ENCODE results near the gene SCARF1.
A peak's percentile ranks its signal among the peaks of the same experiment; 100 is the strongest.

The SCARF1 gene

DNA sequence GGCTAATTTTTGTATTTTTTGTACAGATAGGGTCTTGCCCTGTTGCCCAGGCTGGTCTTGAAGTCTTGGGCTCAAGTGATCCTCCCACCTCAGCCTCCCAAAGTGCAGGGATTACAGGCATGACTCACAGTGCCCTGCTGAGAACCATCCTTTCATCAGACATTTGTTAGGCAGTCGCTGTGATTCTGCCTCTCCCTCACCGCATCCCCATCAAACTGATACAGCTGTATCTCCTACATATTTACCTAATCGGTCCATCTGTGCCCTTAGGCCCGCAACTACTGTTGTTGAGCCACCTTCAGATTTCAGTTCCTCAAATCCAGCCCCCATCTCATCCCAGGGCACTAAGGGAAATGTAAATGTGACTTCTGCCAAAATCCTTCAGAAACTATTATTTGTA is 14.9 kb downstream of the SCARF1 start:
- Histone ChIP-seq H3K9ac (ENCODE audit: insufficient read length, low read depth) (no peak overlapping the region), H3K9me3 (ENCODE audit: insufficient read depth, low read length) (no peaks in the 10 kb centered on the region), H3K4me1 (ENCODE audit: insufficient read depth, insufficient read length) (peaks cover 17% of the 10 kb centered on the region), H3K4me3 (ENCODE audit: insufficient read length, low read depth) (no peak overlapping the region), H3K27me3 (ENCODE audit: insufficient read depth, insufficient read length) (peaks cover 5% of the 10 kb centered on the region), H3K36me3 (ENCODE audit: insufficient read depth, insufficient read length, low read length) (no peaks in the 10 kb centered on the region)
- no peak for DNase-seq (ENCODE audit: low read depth, low spot score)
- TF ChIP-seq YY1 (IDR thresholded peaks at IDR 0.05; ENCODE audit: insufficient read depth, insufficient read length) = no peak
- TF ChIP-seq SUZ12 (IDR thresholded peaks at IDR 0.05; ENCODE audit: extremely low read depth, insufficient read depth, insufficient read length) = no peak
- no peak for TF ChIP-seq ZNF274 (IDR thresholded peaks at IDR 0.05; ENCODE audit: low read depth, low read length)

DNA sequence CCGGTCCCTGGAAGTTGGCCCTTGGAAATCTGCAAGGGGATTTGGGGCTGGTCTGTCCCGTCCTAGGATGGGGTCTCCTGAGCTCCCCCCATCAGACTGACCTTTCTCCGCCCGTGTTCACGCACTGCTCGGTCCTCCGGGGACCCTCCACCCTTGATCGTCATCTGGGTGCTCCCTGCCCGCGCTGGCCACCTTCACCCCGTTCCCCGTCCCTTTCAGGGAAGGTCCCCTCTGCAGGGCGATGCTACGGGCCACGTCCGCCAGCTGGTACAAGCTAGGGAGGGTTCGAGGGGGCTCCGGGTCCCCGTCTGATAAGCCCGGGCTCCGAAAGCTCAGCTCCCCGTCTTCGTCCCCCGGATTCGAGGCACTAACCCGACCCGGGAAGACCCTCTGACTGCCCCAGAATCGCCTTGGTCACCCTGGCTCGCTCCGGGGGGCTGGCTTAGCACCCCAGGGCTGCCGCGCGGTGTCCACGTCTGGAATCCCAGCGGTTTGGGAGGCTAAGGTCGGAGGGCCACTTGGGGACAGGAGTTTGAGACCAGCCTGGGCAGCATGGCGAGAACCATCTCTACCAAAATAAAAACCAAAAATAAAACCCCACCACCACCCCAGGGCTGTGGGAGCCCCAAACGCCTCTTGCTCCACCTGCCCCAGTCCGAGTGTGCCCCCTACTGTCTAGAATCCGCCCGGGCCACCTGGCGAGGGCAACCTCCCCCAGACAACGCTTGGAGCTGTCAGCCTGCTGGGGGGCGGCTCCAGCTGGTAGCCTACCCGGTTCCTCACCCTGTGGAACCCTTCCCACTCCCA is 15.8 kb downstream of the SCARF1 start:
- no peaks in the 10 kb centered on the region for H3K9me3 ChIP-seq (ENCODE audit: insufficient read depth, low read length)
- peak overlapping the region; percentile 57 for H3K4me3 ChIP-seq (ENCODE audit: insufficient read length, low read depth)
- no peak for TF ChIP-seq ZNF274 (IDR thresholded peaks at IDR 0.05; ENCODE audit: low read depth, low read length)
- TF ChIP-seq YY1 (IDR thresholded peaks at IDR 0.05; ENCODE audit: insufficient read depth, insufficient read length) = no peak
- no peak for TF ChIP-seq SUZ12 (IDR thresholded peaks at IDR 0.05; ENCODE audit: extremely low read depth, insufficient read depth, insufficient read length)
- peaks cover 22% of the 10 kb centered on the region for H3K4me1 ChIP-seq (ENCODE audit: insufficient read depth, insufficient read length)
- H3K27me3 ChIP-seq (ENCODE audit: insufficient read depth, insufficient read length) = peaks cover 5% of the 10 kb centered on the region
- H3K36me3 ChIP-seq (ENCODE audit: insufficient read depth, insufficient read length, low read length) = peaks cover 3% of the 10 kb centered on the region
- no peak for DNase-seq (ENCODE audit: low read depth, low spot score)
- peak overlapping the region; percentile 79 for H3K9ac ChIP-seq (ENCODE audit: insufficient read length, low read depth)

DNA sequence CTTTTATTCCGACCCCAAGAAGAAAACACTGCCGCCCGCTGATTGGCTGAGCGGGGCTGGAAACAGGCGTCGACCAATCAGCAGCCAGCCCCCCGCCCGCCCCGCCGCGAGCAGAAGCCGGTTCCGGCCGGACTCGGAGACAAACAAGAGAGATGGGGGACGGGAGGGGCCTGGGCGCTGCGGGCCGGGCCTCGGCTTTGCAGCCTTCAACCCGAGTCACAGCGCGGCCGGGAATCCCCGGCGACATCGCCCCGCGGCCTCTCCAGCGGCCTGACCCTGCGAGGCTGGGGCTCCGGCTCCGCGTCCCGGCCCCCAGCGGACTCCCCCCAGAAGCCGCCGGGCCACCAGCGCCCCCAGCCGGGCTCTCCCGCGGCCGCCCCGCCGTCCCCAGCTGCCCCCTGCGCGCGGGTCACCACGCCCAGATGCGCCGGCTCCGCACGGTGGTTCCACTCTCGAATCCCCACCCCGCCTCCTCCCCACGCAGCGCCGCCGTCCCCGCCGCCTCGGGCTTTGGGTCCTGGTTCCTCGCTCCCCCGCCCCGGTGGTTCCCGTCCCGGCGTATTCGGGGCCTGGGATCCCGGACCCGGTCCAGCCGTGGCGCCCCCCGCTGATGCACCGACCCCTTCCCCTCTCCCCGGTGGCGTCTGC is 16.6 kb downstream of the SCARF1 start:
- peak overlapping the region; percentile 57 for H3K4me3 ChIP-seq (ENCODE audit: insufficient read length, low read depth)

DNA sequence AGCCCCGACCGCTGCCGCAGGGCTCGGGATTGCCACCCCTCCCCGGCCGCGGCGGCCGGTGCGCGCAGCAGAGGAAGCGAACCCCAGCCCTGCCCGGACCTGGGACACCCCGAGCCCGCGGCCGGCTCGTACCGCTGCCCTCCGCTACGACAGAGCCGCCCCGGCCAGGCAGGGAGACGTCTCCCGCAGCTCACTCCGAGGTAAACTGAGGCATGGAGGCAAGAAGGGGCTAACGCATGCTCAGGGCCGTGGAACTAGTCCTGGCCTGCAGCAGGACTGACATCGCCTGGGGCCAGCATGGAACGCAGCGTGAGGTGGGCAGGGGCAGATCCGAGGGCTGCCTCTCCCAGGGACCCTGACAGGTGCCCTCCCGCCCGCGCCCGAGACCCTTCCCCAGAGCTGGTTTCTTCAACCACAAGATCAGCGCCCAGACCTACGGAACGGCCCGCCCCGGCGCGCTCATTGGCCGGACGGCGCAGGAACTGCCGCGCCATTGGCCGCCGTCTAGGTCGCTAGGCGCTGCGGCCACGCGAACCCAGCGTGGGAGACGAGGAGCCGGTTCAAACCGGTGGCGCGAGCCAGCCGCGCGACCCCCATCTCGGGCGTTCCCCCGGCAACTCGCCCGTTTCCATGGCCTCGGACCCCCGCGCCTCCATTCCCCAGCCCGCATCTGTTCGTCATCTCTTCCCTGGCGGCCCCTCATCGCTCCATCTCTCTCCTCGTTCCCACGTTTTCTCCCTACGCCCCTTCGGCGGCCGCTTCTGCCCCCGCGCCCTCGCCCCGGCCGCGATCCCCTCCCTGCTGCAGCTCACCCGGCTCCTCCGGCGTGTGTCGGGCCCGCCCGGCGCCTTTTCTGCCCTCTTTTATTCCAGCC is 17.3 kb downstream of the SCARF1 start, which contains the start of gene SLC43A2:
TSS of gene SLC43A2 (minus strand) at position 853 of the 874 bp plus-strand sequence. CDS start 960 bp downstream, outside the sequence.
- peak; percentile 71 for DNase-seq (ENCODE audit: low read depth, low spot score)
- Histone ChIP-seq H3K27me3 (ENCODE audit: insufficient read depth, insufficient read length) (peaks cover 5% of the 10 kb centered on the region), H3K36me3 (ENCODE audit: insufficient read depth, insufficient read length, low read length) (peaks cover 3% of the 10 kb centered on the region), H3K9me3 (ENCODE audit: insufficient read depth, low read length) (no peaks in the 10 kb centered on the region), H3K9ac (ENCODE audit: insufficient read length, low read depth) (peak within 1 kb of the TSS; percentile 79), H3K4me1 (ENCODE audit: insufficient read depth, insufficient read length) (peaks cover 22% of the 10 kb centered on the region), H3K4me3 (ENCODE audit: insufficient read length, low read depth) (peak within 1 kb of the TSS; percentile 57)
- TF ChIP-seq ZNF274 (IDR thresholded peaks at IDR 0.05; ENCODE audit: low read depth, low read length) = no peak
- TF ChIP-seq YY1 (IDR thresholded peaks at IDR 0.05; ENCODE audit: insufficient read depth, insufficient read length) = no peak
- no peak for TF ChIP-seq SUZ12 (IDR thresholded peaks at IDR 0.05; ENCODE audit: extremely low read depth, insufficient read depth, insufficient read length)

More for the DNA sequence above, 16.6 kb downstream of the SCARF1 start:
- H3K9me3 ChIP-seq (ENCODE audit: insufficient read depth, low read length) = no peaks in the 10 kb centered on the region
- H3K4me1 ChIP-seq (ENCODE audit: insufficient read depth, insufficient read length) = peaks cover 22% of the 10 kb centered on the region
- peak overlapping the region; percentile 79 for H3K9ac ChIP-seq (ENCODE audit: insufficient read length, low read depth)
- peak; percentile 86 for DNase-seq (ENCODE audit: low read depth, low spot score)
- TF ChIP-seq SUZ12 (IDR thresholded peaks at IDR 0.05; ENCODE audit: extremely low read depth, insufficient read depth, insufficient read length) (no peak), ZNF274 (IDR thresholded peaks at IDR 0.05; ENCODE audit: low read depth, low read length) (no peak), YY1 (IDR thresholded peaks at IDR 0.05; ENCODE audit: insufficient read depth, insufficient read length) (no peak)
- peaks cover 5% of the 10 kb centered on the region for H3K27me3 ChIP-seq (ENCODE audit: insufficient read depth, insufficient read length)
- peaks cover 3% of the 10 kb centered on the region for H3K36me3 ChIP-seq (ENCODE audit: insufficient read depth, insufficient read length, low read length)

DNA sequence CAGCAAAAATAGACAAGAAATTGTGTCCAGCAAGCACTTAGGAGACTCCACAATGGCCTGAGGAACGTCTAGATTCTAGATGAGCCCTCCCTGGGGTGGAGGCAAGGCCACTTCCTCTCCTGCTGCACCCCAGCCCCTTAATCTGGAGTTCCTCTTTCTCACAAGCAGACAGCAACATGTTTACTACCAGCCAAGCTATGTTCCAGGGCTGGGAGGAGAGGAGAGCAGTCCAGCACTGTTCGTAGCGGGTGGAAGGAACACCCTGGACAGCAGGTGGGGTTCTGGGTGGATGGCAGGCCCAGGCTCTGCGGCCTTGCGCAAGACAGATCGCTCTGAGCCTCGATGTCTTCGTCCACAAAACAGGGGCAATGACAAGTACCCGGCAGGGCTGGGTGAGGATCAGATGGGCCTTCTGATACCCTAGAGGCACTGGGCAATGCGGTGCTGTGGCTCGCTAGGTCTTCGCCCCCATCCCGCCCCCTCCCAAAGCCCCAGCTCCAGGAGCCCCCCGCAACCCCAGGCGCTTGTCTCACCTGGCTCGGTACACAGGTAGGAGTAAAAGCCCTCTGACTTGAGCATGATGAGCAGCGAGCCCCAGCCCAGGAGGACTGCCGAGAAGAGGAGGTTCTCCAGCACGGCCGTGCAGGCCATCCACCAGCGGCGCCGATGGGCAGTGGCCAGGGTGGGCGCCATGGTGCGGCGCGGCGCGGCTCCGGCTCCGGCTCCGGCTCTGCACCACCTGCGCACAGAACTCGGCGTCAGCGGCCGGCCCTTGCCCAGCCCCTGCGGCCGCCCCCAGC is 18.1 kb downstream of the SCARF1 start:
- DNase-seq (ENCODE audit: low read depth, low spot score) = no peak
- Histone ChIP-seq H3K9ac (ENCODE audit: insufficient read length, low read depth) (peak overlapping the region; percentile 61), H3K4me1 (ENCODE audit: insufficient read depth, insufficient read length) (peaks cover 22% of the 10 kb centered on the region), H3K9me3 (ENCODE audit: insufficient read depth, low read length) (no peaks in the 10 kb centered on the region), H3K36me3 (ENCODE audit: insufficient read depth, insufficient read length, low read length) (peaks cover 3% of the 10 kb centered on the region), H3K4me3 (ENCODE audit: insufficient read length, low read depth) (peak overlapping the region; percentile 55), H3K27me3 (ENCODE audit: insufficient read depth, insufficient read length) (peaks cover 5% of the 10 kb centered on the region)
- no peak for TF ChIP-seq YY1 (IDR thresholded peaks at IDR 0.05; ENCODE audit: insufficient read depth, insufficient read length)
- no peak for TF ChIP-seq SUZ12 (IDR thresholded peaks at IDR 0.05; ENCODE audit: extremely low read depth, insufficient read depth, insufficient read length)
- TF ChIP-seq ZNF274 (IDR thresholded peaks at IDR 0.05; ENCODE audit: low read depth, low read length) = no peak

DNA sequence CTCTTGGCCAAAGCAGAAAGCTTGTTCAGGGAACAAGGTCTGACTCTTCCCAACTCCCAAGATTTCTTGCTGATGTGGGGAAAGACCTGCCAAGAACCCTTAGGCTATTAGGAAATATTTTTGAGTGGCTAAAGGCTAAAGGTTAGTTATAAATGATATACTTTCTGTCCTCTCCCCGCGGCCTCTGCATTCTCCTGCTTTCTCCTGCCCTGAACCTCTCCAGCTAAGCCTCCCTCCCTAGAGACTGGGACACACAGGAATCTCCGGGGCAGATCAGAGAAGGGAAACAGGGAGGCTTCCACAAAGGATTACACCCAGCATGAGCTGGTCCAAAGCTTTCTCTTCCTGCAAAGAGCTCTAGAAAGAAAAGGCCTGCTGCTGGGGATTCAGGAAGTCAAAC is 19.2 kb downstream of the SCARF1 start:
- peaks cover 22% of the 10 kb centered on the region for H3K4me1 ChIP-seq (ENCODE audit: insufficient read depth, insufficient read length)
- no peak overlapping the region for H3K4me3 ChIP-seq (ENCODE audit: insufficient read length, low read depth)
- H3K9ac ChIP-seq (ENCODE audit: insufficient read length, low read depth) = no peak overlapping the region
- TF ChIP-seq SUZ12 (IDR thresholded peaks at IDR 0.05; ENCODE audit: extremely low read depth, insufficient read depth, insufficient read length) (no peak), YY1 (IDR thresholded peaks at IDR 0.05; ENCODE audit: insufficient read depth, insufficient read length) (no peak), ZNF274 (IDR thresholded peaks at IDR 0.05; ENCODE audit: low read depth, low read length) (no peak)
- peaks cover 3% of the 10 kb centered on the region for H3K36me3 ChIP-seq (ENCODE audit: insufficient read depth, insufficient read length, low read length)
- no peak for DNase-seq (ENCODE audit: low read depth, low spot score)
- H3K9me3 ChIP-seq (ENCODE audit: insufficient read depth, low read length) = no peaks in the 10 kb centered on the region
- H3K27me3 ChIP-seq (ENCODE audit: insufficient read depth, insufficient read length) = peaks cover 5% of the 10 kb centered on the region

Measured in NT2/D1 (cell line).